Ishikawa (cell line): Measurements from ENCODE around the gene TARBP2.

Experiments used
- CEBPB ChIP-seq: IDR thresholded peaks from 2 replicates; pipeline ENCODE4 v1.6.1; 2012
- CREB1 ChIP-seq: IDR thresholded peaks from 2 replicates; pipeline ENCODE4 v1.6.1; 2012; ENCODE audit warnings: low read depth
- EGR1 ChIP-seq: IDR thresholded peaks from 2 replicates; pipeline ENCODE4 v1.6.1; 2012
- EP300 ChIP-seq: IDR thresholded peaks from 2 replicates; pipeline ENCODE4 v1.6.1; 2012; ENCODE audit warnings: borderline replicate concordance
- FOXM1 ChIP-seq: IDR thresholded peaks from 2 replicates; pipeline ENCODE4 v1.6.1; 2012; ENCODE audit warnings: low read depth, borderline replicate concordance
- NFIC ChIP-seq: IDR thresholded peaks from 2 replicates; pipeline ENCODE4 v1.6.1; 2012
- RAD21 ChIP-seq: IDR thresholded peaks from 2 replicates; pipeline ENCODE4 v1.6.1; 2012; ENCODE audit warnings: low read depth
- TAF1 ChIP-seq: IDR thresholded peaks from 2 replicates; pipeline ENCODE4 v1.6.1; 2012; ENCODE audit warnings: low read depth, mild to moderate bottlenecking
- TCF12 ChIP-seq: IDR thresholded peaks from 2 replicates; pipeline ENCODE4 v1.6.1; 2012; ENCODE audit warnings: low read depth
- TEAD4 ChIP-seq: IDR thresholded peaks from 2 replicates; pipeline ENCODE4 v1.6.1; 2012
- YY1 ChIP-seq: IDR thresholded peaks from 2 replicates; pipeline ENCODE4 v1.6.1; 2012; ENCODE audit warnings: low read depth
- ZBTB7A ChIP-seq: IDR thresholded peaks from 2 replicates; pipeline ENCODE4 v1.6.1; 2012; ENCODE audit warnings: low read depth
- TF ChIP-seq, protein P1 (sequence below): IDR thresholded peaks from 2 replicates; pipeline ENCODE4 v1.6.1; 2012
- TF ChIP-seq, protein P2 (sequence below): IDR thresholded peaks from 2 replicates; pipeline ENCODE4 v1.6.1; 2012; ENCODE audit warnings: low read depth, mild to moderate bottlenecking
- TF ChIP-seq, protein P3 (sequence below): IDR thresholded peaks from 2 replicates; pipeline ENCODE4 v1.6.1; 2012

Gene TARBP2

DNA sequence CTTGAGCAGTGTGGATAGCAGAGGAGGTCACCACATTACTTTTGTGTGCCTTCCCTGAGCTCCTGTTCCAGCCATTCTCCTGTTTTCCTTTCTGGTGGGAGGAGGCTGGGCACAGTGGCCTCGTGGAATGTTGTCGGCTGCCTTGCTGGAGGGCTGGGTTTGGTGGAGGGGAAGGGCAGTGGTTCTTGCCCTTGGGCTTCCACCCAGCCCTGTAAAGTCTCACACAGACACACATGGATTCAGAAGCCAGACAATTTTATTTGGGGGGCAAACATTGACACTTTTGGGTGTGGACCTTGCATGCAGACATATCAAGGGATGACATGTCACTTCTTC is 5.3 kb downstream of the TARBP2 start:
- TF ChIP-seq, protein P1, sequence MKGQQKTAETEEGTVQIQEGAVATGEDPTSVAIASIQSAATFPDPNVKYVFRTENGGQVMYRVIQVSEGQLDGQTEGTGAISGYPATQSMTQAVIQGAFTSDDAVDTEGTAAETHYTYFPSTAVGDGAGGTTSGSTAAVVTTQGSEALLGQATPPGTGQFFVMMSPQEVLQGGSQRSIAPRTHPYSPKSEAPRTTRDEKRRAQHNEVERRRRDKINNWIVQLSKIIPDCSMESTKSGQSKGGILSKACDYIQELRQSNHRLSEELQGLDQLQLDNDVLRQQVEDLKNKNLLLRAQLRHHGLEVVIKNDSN, result no peak
- no peak for TF ChIP-seq FOXM1
- TF ChIP-seq, protein P2, sequence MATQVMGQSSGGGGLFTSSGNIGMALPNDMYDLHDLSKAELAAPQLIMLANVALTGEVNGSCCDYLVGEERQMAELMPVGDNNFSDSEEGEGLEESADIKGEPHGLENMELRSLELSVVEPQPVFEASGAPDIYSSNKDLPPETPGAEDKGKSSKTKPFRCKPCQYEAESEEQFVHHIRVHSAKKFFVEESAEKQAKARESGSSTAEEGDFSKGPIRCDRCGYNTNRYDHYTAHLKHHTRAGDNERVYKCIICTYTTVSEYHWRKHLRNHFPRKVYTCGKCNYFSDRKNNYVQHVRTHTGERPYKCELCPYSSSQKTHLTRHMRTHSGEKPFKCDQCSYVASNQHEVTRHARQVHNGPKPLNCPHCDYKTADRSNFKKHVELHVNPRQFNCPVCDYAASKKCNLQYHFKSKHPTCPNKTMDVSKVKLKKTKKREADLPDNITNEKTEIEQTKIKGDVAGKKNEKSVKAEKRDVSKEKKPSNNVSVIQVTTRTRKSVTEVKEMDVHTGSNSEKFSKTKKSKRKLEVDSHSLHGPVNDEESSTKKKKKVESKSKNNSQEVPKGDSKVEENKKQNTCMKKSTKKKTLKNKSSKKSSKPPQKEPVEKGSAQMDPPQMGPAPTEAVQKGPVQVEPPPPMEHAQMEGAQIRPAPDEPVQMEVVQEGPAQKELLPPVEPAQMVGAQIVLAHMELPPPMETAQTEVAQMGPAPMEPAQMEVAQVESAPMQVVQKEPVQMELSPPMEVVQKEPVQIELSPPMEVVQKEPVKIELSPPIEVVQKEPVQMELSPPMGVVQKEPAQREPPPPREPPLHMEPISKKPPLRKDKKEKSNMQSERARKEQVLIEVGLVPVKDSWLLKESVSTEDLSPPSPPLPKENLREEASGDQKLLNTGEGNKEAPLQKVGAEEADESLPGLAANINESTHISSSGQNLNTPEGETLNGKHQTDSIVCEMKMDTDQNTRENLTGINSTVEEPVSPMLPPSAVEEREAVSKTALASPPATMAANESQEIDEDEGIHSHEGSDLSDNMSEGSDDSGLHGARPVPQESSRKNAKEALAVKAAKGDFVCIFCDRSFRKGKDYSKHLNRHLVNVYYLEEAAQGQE, result no peak
- no peak for TF ChIP-seq NFIC
- no peak for TF ChIP-seq EP300
- TF ChIP-seq RAD21, result no peak
- TF ChIP-seq, protein P3, sequence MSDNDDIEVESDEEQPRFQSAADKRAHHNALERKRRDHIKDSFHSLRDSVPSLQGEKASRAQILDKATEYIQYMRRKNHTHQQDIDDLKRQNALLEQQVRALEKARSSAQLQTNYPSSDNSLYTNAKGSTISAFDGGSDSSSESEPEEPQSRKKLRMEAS, result no peak
- TF ChIP-seq TAF1, result no peak
- TF ChIP-seq YY1, result no peak
- TF ChIP-seq CREB1, result no peak
- no peak for TF ChIP-seq ZBTB7A
- no peak for TF ChIP-seq EGR1
- TF ChIP-seq TCF12, result no peak
- no peak for TF ChIP-seq TEAD4
- TF ChIP-seq CEBPB, result no peak

DNA sequence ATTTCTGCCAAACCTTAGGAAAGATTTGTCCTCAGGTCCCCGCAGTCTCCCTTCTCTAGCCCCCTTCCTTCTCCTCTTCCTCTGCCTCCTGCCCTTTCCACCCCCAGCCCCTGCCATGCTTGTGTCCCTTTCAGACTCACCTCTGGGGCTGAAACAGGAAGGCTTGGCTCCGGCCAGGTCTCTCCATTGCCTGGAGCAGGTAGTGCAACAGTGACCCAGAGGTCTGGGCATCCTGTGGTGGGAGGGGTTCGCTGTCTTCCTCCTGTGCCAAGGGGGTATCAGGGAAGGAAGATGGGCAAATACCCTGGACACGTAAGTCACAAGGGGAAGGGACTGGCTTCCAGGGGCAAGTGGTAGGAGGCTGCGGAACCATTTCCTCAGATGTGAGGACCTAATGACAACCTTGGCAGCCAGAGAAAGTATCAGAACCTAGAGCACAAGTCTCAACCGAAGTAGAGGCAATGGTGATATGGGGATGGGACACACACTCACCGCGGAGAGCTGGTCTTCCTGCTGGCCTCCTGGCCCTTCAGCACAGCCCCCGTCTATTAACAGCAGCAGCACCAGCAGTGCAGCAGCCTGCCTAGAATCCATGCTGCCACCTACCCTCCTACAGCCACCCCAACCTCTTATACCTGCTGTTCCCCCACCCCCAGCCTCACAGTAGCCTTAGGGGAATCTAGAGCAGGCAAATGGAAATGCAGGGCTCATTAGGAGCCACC is 6.0 kb downstream of the TARBP2 start, which contains the start of gene NPFF:
Gene NPFF (minus strand): TSS at position 604 of the 722 bp plus-strand sequence. CDS start 10 bp downstream, at position 594.
- no peak for TF ChIP-seq EGR1
- no peak for TF ChIP-seq TCF12
- TF ChIP-seq NFIC, result no peak
- no peak for TF ChIP-seq TAF1
- no peak for TF ChIP-seq CREB1
- TF ChIP-seq, protein P1, result no peak
- TF ChIP-seq RAD21, result no peak
- no peak for TF ChIP-seq FOXM1
- no peak for TF ChIP-seq YY1
- TF ChIP-seq TEAD4, result no peak
- no peak for TF ChIP-seq ZBTB7A
- no peak for TF ChIP-seq CEBPB
- TF ChIP-seq, protein P2, result no peak

DNA sequence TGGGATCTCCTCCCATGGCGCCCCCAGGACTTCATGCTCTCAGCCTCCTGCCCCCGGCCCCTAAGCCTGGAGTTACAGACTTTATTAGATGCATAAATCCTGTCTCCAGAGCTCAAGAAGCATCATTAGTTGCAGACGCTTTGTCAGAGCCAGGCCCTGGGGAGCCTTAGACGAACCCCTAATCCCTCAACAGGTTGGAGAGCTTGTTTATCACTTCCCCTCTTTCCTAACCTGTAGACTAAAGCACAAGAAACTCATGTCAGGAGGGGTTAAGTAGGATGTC is 6.5 kb downstream of the TARBP2 start:
- TF ChIP-seq EP300 (no peak), TAF1 (no peak), ZBTB7A (no peak), FOXM1 (no peak), NFIC (no peak), RAD21 (no peak), EGR1 (no peak), CREB1 (no peak), YY1 (no peak), CEBPB (no peak), TCF12 (no peak), TEAD4 (no peak)
- TF ChIP-seq, protein P2, result no peak
- TF ChIP-seq, protein P1, result no peak
- TF ChIP-seq, protein P3, result no peak
